Left ventricle myocardium inferior (tissue), 1 donor: ENCODE measurements around the gene ACTN4. TPM values are rescaled to one million over a fixed set of nuclear protein-coding genes. Genes with fewer than 3 reads are reported as not detected.
"Not testable (repeated sequence)": the region's sequence is repeated elsewhere in the genome, so short reads cannot be mapped to it uniquely, and the experiment has no call there.

ENCODE experiments used
- DNase-seq: peaks from one replicate; pipeline ENCODE4 v3.0.0-alpha.2; 2020
- H3K27ac ChIP-seq: fragments of 200-600 bp; replicated peaks from 2 replicates; pipeline ENCODE4 v1.8.0; 2021
- H3K27me3 ChIP-seq: fragments of 200-600 bp; 2 replicates; pipeline ENCODE4 v1.8.0; 2021; ENCODE audit warnings: low read depth
- H3K36me3 ChIP-seq: fragments of 200-600 bp; 2 replicates; pipeline ENCODE4 v1.8.0; 2021
- H3K4me1 ChIP-seq: fragments of 200-600 bp; 2 replicates; pipeline ENCODE4 v1.8.0; 2021
- H3K4me3 ChIP-seq: fragments of 200-600 bp; 2 replicates; pipeline ENCODE4 v1.8.0; 2021; ENCODE audit warnings: mild to moderate bottlenecking, moderate library complexity
- H3K9me3 ChIP-seq: fragments of 200-600 bp; replicated peaks from 2 replicates; pipeline ENCODE4 v1.8.0; 2021
- CTCF ChIP-seq: fragments of 200-600 bp; IDR thresholded peaks from 2 replicates; pipeline ENCODE4 v1.8.0; 2021; ENCODE audit warnings: antibody characterized with exemption, mild to moderate bottlenecking, borderline replicate concordance
- intact Hi-C: fragments of 100-400 bp; cut with micrococcal nuclease; formaldehyde crosslinking; loops from one replicate; pipeline ENCODE4 v1.11.0; 2022
- total RNA-seq: library from RNA; stranded (reverse); fragmentation: NEBNext Ultra II Directional; extraction: Animal tissue kit (Norgen Biotek cat#: 25700); gene quantifications from one replicate; pipeline ENCODE4 v1.2.1, GENCODE V29; 2021
- donor health status: DM: no; HTN: yes; CAD: no; lungs with severe emphysema.

ACTN4 gene
- total RNA-seq, 1 donor from 2014 or later: 111 TPM

DNA sequence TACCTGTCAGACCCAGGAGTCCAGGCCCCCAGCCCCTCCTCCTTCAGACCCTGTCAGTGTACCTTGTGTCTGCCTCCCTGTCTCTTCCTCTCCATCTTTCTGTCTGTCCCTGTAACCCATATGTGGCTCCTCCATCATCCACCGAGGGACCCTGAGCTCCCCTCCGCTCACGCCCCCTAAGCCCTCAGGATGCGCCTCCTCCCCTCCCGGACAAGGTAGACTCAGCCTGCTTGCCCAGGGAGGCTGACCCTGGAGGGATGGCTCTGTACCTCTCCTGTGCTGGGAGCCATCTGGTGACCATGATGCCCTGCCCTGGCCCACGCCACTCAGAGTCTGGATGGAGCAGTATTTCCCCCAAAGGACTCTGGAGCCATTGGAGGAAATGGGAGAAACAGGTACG, 97.9 kb downstream of the ACTN4 start:
- H3K4me1 ChIP-seq: no peaks in the 10 kb centered on the region
- H3K9me3 ChIP-seq: no peaks in the 10 kb centered on the region
- no peak overlapping the region for H3K4me3 ChIP-seq
- DNase-seq: no peak
- TF ChIP-seq CTCF: no peak
- H3K27ac ChIP-seq: no peak overlapping the region
- H3K27me3 ChIP-seq: no peaks in the 10 kb centered on the region
- no peaks in the 10 kb centered on the region for H3K36me3 ChIP-seq
- intact Hi-C loops: no loop called here

DNA sequence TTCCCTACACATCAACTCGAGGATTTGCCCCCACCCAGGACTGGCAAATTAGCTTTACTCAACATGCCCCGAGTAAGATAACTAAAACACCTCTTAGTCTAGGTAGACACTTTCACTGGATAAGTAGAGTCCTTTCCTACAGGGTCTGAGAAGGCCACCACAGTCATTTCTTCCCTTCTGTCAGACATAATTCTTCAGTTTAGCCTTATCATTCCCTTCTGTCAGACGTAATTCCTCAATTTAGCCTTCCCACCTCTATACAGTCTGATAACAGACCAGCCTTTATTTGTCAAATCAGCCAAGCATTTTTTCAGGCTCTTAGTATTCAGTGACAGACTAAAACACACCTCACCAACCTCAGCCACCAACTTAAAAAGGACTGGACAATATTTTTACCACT, 106.3 kb downstream of the ACTN4 start:
- H3K4me3 ChIP-seq, H3K4me1 ChIP-seq, H3K36me3 ChIP-seq, H3K27ac ChIP-seq, H3K27me3 ChIP-seq, H3K9me3 ChIP-seq, DNase-seq, intact Hi-C loops: not testable (repeated sequence)

- H3K4me3 ChIP-seq, H3K27ac ChIP-seq, H3K4me1 ChIP-seq, H3K9me3 ChIP-seq, H3K27me3 ChIP-seq, intact Hi-C loops, DNase-seq, H3K36me3 ChIP-seq: not testable (repeated sequence)
Observed at GRCh38 chr19:38754196-38754595, 106.7 kb downstream of the ACTN4 start.

DNA sequence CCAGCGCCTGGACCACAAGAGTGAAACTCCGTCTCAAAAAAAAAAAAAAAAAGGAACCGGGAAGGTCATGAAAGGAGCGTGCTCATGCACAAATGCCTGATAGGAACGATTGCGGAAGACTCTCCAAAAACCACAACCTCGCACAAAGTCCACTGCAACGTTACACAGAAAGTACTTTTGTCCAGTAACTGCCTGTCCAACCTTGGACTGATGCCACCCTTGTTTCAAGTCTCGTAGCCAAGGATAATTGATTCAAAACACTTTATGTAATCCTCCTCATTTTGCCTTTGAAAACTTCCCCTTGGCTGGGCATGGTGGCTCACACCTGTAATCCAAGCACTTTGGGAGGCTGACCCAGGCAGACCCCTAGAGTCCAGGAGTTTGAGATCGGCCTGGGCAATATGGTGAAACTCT, 112.1 kb downstream of the ACTN4 start:
- no peak overlapping the region for H3K4me3 ChIP-seq
- no peaks in the 10 kb centered on the region for H3K4me1 ChIP-seq
- H3K27me3 ChIP-seq: no peaks in the 10 kb centered on the region
- peaks cover 8% of the 10 kb centered on the region for H3K9me3 ChIP-seq
- no peak for TF ChIP-seq CTCF
- no peaks in the 10 kb centered on the region for H3K36me3 ChIP-seq
- intact Hi-C loops: loop anchor here (10.0 kb wide), 1 partner anchor 75 kb away; the partner anchor contains the start of gene ECH1
- no peak overlapping the region for H3K27ac ChIP-seq
- DNase-seq: no peak

- H3K4me3 ChIP-seq, H3K4me1 ChIP-seq, H3K27me3 ChIP-seq, DNase-seq, H3K36me3 ChIP-seq, H3K27ac ChIP-seq, H3K9me3 ChIP-seq: not testable (repeated sequence)
- intact Hi-C loops: loop anchor here (10.0 kb wide), 1 partner anchor 74 kb away; the partner anchor contains the start of gene ECH1
Observed at GRCh38 chr19:38760805-38761517, 113.5 kb downstream of the ACTN4 start.

DNA sequence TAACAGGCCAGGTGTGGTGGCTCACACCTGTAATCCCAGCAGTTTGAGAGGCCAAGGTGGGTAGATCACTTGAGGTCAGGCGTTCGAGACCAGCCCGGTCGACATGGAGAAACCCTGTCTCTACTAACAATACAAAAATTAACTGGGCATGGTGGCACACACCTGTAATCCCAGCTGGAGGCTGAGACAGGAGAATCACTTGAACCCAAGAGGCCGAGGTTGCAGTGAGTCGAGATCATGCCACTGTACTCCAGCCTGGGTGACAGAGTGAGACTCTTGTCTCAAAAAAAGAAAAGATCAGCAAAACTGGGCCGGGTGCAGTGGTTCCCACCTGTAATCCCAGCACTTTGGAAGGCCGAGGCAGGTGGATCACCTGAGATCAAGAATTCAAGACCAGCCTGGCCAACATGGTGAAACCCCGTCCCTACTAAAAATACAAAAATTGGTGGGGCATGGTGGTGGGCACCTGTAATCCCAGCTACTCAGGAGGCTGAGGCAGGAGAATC, 114.5 kb downstream of the ACTN4 start:
- not testable (repeated sequence) for H3K27ac ChIP-seq, H3K4me3 ChIP-seq, H3K9me3 ChIP-seq, H3K27me3 ChIP-seq, DNase-seq, H3K36me3 ChIP-seq, H3K4me1 ChIP-seq
- intact Hi-C loops: loop anchor here (10.0 kb wide), 1 partner anchor 73 kb away; the partner anchor contains the start of gene ECH1

DNA sequence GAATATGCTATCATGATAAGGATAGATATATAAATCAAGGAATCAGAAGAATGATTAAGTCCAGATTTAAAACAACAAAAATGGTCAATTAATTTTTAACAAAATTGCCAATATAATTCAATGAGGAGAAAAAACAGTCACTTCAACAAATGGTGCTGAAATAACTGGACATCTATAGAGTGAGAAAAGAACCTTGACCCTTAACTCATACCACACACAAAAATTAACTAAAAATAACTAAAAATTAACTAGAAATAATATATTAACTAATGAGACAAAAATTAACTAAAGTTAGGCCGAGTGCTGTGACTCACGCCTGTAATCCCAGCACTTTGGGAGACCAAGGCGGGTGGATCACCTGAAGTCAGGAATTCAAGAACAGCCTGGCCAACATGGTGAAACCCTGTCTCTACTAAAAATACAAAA, 116.4 kb downstream of the ACTN4 start:
- no peak overlapping the region for H3K27ac ChIP-seq
- no peaks in the 10 kb centered on the region for H3K27me3 ChIP-seq
- TF ChIP-seq CTCF: no peak
- intact Hi-C loops: loop anchor here (10.0 kb wide), 1 partner anchor 71 kb away; the partner anchor contains the start of gene ECH1
- H3K36me3 ChIP-seq: no peaks in the 10 kb centered on the region
- H3K4me1 ChIP-seq: no peaks in the 10 kb centered on the region
- no peak for DNase-seq
- no peaks in the 10 kb centered on the region for H3K9me3 ChIP-seq
- no peak overlapping the region for H3K4me3 ChIP-seq
